Transverse colon (tissue), 4 donors: Measurements from ENCODE around the gene CHN1. TPM values are rescaled to one million over a fixed set of nuclear protein-coding genes. Genes with fewer than 3 reads are reported as not detected.

Experiments used
- DNase-seq: peaks from one replicate; pipeline ENCODE4 v3.0.0-alpha.2; 2019
- H3K27ac ChIP-seq, 4 donors: fragments of 200-600 bp; sonication (generic); 2 replicates each; pipeline ENCODE4 v1.5.1; 2016 to 2018; ENCODE audit warnings: inconsistent platforms in 4 of 4
- H3K27me3 ChIP-seq: fragments of 200-600 bp; sonication (generic); 2 replicates; pipeline ENCODE4 v1.5.1; 2017; ENCODE audit warnings: inconsistent platforms
- H3K36me3 ChIP-seq, 4 donors: fragments of 200-600 bp; sonication (generic); 2 replicates each; pipeline ENCODE4 v1.5.1; 2017 to 2019; ENCODE audit warnings: inconsistent platforms in 4 of 4
- H3K4me1 ChIP-seq, 4 donors: fragments of 200-600 bp; sonication (generic); 2 replicates each; pipeline ENCODE4 v1.5.1; 2017 to 2020; ENCODE audit warnings: inconsistent platforms in 4 of 4
- H3K4me3 ChIP-seq, 4 donors: fragments of 200-600 bp; sonication (generic); 1 replicate in 1 of 4; 2 replicates in 3 of 4; pipeline versions ENCODE4 v1.5.1 to v1.6.1; 2017 to 2019; ENCODE audit warnings: inconsistent platforms in 4 of 4
- H3K9me3 ChIP-seq, 2 donors: fragments of 200-600 bp; sonication (generic); 2 replicates each; pipeline ENCODE4 v1.5.1; 2017 to 2019; ENCODE audit warnings: inconsistent platforms in 2 of 2
- EP300 ChIP-seq: sonication (generic); formaldehyde crosslinking; IDR thresholded peaks from one replicate; pipeline ENCODE4 v1.6.1; 2017; ENCODE audit warnings: antibody characterized with exemption, low read depth
- POLR2A ChIP-seq: fragments of 450-650 bp; IDR thresholded peaks from one replicate; pipeline ENCODE4 v1.6.1; 2016; ENCODE audit warnings: antibody characterized with exemption, mild to moderate bottlenecking, moderate library complexity
- POLR2AphosphoS5 ChIP-seq, 3 donors: sonication (generic); formaldehyde crosslinking; IDR thresholded peaks; one replicate each; pipeline ENCODE4 v1.6.1; 2016; ENCODE audit warnings: antibody characterized with exemption in 3 of 3
- WGBS, 2 donors: methylation state at CpG; one replicate each; pipeline ENCODE4 v1.1.5; 2018; ENCODE audit warnings: low coverage in 1 of 2; 5-methylcytosine and 5-hydroxymethylcytosine counted together
- in situ Hi-C, 4 donors: fragments of 200-750 bp; cut with MboI; loops; one replicate each; pipeline versions ENCODE4 v1.15.0 to v1.15.1; 2017; ENCODE audit warnings: low sequenced_read_pairs in 3 of 4, low pct_ligation_motif_present in 1 of 4, low pct_unique_long_range_greater_than_20kb in 1 of 4
- intact Hi-C: fragments of 100-400 bp; cut with DNase I; formaldehyde crosslinking; loops from one replicate; pipeline ENCODE4 v1.15.1; 2023; ENCODE audit warnings: low total_unique reads
- total RNA-seq, 4 donors: library from RNA; depleted of rRNA; stranded (reverse); fragments of >200 nt; gene quantifications; one replicate each; pipeline ENCODE4 v1.1.0, GENCODE V29; 2016
- TF ChIP-seq, protein P1 (sequence below), 5 experiments: fragments of 200-600 bp in 3 of 5; fragments of 450-650 bp in 2 of 5; sonication (generic) in 3 of 5; IDR thresholded peaks; 1 replicate in 2 of 5; 2 replicates in 3 of 5; pipeline ENCODE4 v1.5.1; 2016 to 2017; ENCODE audit warnings: antibody characterized with exemption in 5 of 5, inconsistent platforms in 3 of 5, mild to moderate bottlenecking in 2 of 5, moderate library complexity in 1 of 5

CHN1 gene
- total RNA-seq, 4 donors from 2014 or later: 1.6 to 3.2 (median 3.0) TPM; not detected in 1

DNA sequence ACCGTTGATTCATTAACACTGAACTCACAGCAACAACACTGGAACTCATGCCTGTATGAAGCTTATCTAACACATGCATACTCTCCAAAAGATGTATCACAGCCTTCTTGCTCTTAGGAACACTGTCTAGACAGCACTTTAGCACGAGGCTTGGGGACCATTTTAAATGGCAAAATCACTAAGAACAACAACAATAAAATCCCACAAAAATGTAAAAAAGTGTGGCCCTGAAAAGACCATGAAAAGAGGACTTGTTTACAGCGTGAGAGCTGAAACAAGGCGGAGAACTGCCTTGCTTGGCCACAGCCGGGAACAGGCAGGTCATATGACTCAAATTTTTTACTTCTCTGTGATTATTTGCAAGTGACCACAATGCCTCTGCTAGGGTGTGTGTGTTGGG lies 48.1 kb downstream of the CHN1 start:
- no peak overlapping the region for H3K4me3 ChIP-seq
- H3K27ac ChIP-seq: no peak overlapping the region
- intact Hi-C loops (no loop called here), in situ Hi-C loops (no loop called here)
- H3K27me3 ChIP-seq: no peaks in the 10 kb centered on the region
- H3K4me1 ChIP-seq: peaks cover 0 to 8% (median 0%) of the 10 kb centered on the region in 4 donors
- no peak for DNase-seq
- H3K36me3 ChIP-seq: no peaks in the 10 kb centered on the region
- no peaks in the 10 kb centered on the region for H3K9me3 ChIP-seq
- no peak for TF ChIP-seq POLR2AphosphoS5 (IDR thresholded peaks at IDR 0.05)
- TF ChIP-seq, protein P1, sequence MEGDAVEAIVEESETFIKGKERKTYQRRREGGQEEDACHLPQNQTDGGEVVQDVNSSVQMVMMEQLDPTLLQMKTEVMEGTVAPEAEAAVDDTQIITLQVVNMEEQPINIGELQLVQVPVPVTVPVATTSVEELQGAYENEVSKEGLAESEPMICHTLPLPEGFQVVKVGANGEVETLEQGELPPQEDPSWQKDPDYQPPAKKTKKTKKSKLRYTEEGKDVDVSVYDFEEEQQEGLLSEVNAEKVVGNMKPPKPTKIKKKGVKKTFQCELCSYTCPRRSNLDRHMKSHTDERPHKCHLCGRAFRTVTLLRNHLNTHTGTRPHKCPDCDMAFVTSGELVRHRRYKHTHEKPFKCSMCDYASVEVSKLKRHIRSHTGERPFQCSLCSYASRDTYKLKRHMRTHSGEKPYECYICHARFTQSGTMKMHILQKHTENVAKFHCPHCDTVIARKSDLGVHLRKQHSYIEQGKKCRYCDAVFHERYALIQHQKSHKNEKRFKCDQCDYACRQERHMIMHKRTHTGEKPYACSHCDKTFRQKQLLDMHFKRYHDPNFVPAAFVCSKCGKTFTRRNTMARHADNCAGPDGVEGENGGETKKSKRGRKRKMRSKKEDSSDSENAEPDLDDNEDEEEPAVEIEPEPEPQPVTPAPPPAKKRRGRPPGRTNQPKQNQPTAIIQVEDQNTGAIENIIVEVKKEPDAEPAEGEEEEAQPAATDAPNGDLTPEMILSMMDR (IDR thresholded peaks at IDR 0.05): no peak
- TF ChIP-seq POLR2A: no peak
- TF ChIP-seq EP300: no peak
- WGBS, 2 donors: 59 to 76% methylated on average over 4 to 5 of the region's 5 CpGs

DNA sequence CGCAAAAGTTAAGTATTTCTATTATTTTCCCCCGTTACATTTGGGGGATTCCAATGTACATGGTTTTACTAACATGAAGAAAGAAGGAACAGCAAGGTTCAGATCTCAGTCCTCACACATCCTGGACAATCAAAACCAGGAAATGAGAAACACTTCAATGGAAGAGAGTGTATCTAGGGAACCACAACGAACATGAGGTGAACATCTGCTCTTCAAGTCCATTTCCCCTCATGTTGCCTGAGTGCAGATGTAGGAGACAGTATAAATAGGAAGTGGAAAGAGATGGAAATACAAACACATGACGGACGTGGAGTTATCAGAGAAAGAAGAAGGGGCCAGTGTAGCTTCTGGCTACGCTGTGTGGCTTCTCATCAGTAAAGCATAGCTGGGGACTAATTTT lies 52.6 kb downstream of the CHN1 start:
- no peak for DNase-seq
- no peak overlapping the region for H3K27ac ChIP-seq
- no peaks in the 10 kb centered on the region for H3K9me3 ChIP-seq
- intact Hi-C loops: no loop called here
- no peaks in the 10 kb centered on the region for H3K4me1 ChIP-seq
- no peak overlapping the region for H3K4me3 ChIP-seq
- TF ChIP-seq POLR2A: no peak
- no peak for TF ChIP-seq EP300
- TF ChIP-seq, protein P1 (IDR thresholded peaks at IDR 0.05): no peak
- no peak for TF ChIP-seq POLR2AphosphoS5 (IDR thresholded peaks at IDR 0.05)
- 61 to 64% methylated on average over 6 of the region's 6 CpGs for WGBS, 2 donors
- no peaks in the 10 kb centered on the region for H3K36me3 ChIP-seq
- in situ Hi-C loops: no loop called here
- H3K27me3 ChIP-seq: no peaks in the 10 kb centered on the region

DNA sequence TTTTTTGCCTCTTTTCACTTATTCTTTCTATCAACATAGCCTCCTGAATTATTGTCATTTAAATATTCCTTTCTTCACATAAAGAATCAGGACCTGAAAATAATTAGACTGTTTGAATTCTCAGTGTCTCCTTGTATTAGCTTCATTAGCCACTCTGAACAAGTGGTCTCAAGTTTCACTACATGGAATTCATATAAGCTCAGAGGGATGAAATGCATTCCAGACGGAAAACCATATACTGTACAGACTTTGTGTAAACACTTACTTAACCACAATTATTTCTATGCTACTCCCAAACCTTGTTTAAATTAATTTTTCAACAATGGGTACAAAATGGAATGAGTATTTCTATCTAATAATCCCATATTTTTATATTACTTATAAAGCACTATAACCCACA lies 53.4 kb downstream of the CHN1 start:
- DNase-seq: no peak
- no peaks in the 10 kb centered on the region for H3K4me1 ChIP-seq
- H3K36me3 ChIP-seq: no peaks in the 10 kb centered on the region
- H3K9me3 ChIP-seq: no peaks in the 10 kb centered on the region
- TF ChIP-seq EP300 (no peak), POLR2A (no peak), POLR2AphosphoS5 (IDR thresholded peaks at IDR 0.05) (no peak)
- TF ChIP-seq, protein P1 (IDR thresholded peaks at IDR 0.05): no peak
- intact Hi-C loops: no loop called here
- whole genome bisulfite sequencing, 2 donors: 78 to 88% methylated on average over 1 of the region's 1 CpG
- no peak overlapping the region for H3K27ac ChIP-seq
- H3K4me3 ChIP-seq: no peak overlapping the region
- H3K27me3 ChIP-seq: no peaks in the 10 kb centered on the region
- in situ Hi-C loops: no loop called here

DNA sequence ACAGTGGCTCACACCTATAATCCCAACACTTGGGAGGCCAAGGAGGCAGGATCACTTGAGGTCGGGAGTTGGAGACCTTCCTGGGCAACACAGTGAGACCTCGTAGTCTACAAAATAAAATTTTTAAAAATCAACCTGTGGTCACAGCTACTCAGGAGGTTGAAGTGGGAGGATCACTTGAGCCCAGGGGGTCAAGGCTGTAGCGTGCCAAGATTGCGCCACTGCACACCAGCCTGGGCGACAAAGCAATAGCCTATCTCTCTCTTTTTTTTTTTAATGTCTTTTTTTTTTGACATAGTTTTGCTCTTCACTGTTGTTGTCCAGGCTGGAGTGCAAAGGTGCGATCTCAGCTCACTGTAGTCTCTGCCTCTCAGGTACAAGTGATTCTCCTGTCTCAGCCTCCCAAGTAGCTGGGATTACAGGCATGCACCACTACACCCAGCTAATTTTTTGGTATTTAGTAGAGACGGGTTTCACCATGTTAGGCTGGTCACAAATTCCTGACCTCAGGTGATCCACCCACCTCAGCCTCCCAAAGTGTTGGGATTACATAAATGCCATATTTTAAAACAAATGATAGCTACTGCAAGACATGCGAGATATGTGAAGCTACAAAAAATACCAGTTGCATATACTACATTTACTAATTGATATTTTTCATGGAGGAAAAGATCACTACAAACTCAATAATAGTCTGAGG lies 55.0 kb downstream of the CHN1 start:
- TF ChIP-seq EP300: no peak
- in situ Hi-C loops (no loop called here), intact Hi-C loops (no loop called here)
- no peak for DNase-seq
- no peaks in the 10 kb centered on the region for H3K9me3 ChIP-seq
- no peak overlapping the region for H3K27ac ChIP-seq
- no peaks in the 10 kb centered on the region for H3K4me1 ChIP-seq
- H3K4me3 ChIP-seq: no peak overlapping the region
- no peaks in the 10 kb centered on the region for H3K27me3 ChIP-seq
- 91 to 95% methylated on average over 8 of the region's 8 CpGs for WGBS, 2 donors
- no peaks in the 10 kb centered on the region for H3K36me3 ChIP-seq
